GM19438 (cell line): ENCODE measurements around the gene SSRP1.
A peak's percentile ranks its signal among the peaks of the same experiment; 100 is the strongest.
"Not testable (repeated sequence)": the region's sequence is repeated elsewhere in the genome, so short reads cannot be mapped to it uniquely, and the experiment has no call there.

Experiments used
- ATAC-seq: cut with Tn5 transposase; IDR thresholded peaks from one replicate; pipeline ENCODE4 v1.9.1; 2021; ENCODE audit warnings: low read depth; ENCODE audit not compliant: unreplicated experiment

SSRP1 gene, protein sequence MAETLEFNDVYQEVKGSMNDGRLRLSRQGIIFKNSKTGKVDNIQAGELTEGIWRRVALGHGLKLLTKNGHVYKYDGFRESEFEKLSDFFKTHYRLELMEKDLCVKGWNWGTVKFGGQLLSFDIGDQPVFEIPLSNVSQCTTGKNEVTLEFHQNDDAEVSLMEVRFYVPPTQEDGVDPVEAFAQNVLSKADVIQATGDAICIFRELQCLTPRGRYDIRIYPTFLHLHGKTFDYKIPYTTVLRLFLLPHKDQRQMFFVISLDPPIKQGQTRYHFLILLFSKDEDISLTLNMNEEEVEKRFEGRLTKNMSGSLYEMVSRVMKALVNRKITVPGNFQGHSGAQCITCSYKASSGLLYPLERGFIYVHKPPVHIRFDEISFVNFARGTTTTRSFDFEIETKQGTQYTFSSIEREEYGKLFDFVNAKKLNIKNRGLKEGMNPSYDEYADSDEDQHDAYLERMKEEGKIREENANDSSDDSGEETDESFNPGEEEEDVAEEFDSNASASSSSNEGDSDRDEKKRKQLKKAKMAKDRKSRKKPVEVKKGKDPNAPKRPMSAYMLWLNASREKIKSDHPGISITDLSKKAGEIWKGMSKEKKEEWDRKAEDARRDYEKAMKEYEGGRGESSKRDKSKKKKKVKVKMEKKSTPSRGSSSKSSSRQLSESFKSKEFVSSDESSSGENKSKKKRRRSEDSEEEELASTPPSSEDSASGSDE

DNA sequence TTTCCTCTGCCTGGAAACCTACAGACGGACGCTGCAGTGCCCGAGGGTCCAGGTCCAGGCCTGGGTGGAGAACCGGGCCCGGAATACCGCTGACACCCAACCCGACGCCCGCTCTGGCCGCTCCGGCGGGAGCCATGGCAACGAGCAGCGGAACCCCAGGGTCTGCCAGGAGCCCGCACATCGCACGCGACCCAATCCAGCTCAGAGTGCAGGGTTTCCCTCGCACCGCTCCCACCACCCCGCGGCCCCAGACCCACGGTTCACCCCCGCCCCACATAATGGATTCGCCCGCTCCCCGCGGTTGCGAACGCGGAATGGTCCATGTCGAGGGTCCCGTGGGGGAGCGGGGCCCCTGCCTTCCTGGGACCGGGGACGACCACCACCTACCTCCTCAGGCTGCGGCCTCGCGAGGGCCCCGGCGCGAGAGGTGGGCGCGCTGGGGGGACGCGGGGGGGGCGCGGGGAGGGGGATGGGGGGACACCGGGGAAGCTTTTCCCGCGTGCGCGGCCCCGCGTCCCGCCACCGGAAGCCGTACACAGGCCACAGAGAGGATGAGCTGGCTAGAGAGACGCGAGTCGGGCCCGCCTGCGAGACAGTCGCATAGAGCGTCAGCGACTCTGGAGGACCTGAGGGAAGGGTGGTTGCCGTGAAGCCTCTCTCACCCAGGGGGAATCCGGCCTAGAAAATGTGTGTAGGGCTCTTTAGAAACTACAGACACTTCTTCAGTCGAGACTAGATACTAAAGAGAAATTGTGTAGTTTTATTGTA, at the start of gene SSRP1:
Gene SSRP1 (minus strand): TSS at position 550 of the 768 bp plus-strand sequence. CDS start 771 bp downstream, outside the sequence.
- peak; percentile 99 for ATAC-seq

DNA sequence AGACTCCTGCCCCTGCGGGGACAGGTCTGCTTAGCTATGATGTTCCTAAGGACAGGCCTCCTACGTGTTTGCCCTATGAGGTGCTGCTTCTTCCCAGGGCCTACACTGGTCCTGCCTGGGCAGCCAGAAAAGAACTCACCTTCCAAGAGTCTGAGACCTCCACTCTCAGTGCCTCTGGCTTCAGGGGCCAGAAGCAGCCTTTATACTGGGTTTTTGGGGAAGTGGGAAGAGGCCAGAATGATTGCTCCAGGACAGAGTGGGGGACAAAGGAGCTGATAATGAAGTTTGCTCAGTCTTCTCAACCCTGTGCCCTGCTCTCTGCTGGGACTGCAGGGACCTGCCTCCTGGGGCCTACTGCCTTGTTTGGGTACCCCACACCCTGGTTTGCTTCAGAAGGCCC, 45.3 kb upstream of the SSRP1 start, which contains the start of gene PRG3:
Gene PRG3 (minus strand): TSS at position 176 of the 400 bp plus-strand sequence. CDS start 442 bp downstream, outside the sequence.
- ATAC-seq: no peak

DNA sequence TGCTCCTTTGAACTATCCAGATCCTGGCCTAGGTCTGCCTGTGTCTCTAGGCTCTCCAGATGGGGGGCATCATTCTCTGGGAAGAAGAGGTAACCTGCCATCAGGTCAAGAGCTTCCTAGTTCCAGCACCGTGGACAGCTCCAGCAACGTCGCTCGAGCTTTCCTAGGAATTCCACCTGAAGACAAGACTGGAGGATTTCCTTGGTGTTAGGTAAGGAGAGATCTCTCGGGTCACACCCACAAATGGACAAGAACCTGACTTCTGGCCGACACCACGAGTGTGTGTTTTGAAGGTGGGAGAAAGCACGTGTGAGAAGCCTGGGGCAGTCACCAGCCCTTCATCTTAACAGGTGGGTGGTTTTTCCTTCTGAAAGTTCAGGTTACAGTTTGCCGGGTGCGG, 44.0 kb upstream of the SSRP1 start:
- no peak for ATAC-seq

DNA sequence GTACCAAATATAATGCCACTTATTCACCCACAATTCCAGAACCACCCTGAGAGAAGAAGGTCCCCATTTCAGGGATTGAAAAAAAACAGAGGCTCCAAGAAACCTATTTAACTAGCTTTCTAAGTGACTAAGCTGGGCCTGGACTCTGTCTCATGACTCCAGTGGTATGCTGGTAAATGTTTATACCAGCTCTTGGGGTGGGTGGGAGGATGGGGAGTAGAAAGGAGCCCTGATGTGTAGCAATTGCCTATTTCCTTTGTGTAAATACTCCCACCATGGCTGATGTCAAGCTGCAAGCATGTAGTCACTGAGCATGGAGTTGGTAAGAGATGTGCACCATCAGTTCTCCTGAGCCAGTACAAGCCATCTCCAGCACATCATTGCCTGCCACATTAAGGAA, 42.5 kb upstream of the SSRP1 start:
- no peak for ATAC-seq

DNA sequence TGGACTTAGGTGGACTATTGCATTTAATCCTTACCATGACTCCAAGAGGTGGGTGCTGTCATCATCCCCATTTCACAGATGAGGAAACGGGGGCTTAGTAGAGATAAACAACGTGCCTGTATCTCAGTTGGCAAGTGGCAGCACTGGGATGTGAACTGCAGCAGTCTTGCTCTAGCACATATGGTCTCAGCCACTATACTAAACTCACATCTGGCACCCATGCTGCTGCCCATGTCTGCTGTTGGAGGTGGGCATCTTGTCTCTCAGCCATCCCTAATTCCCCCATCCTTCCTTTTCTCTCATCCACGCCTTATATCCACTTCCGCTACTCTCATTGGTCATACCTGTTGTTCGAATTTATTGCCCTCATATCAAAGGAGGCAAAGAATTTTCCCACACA, 41.4 kb upstream of the SSRP1 start:
- ATAC-seq: no peak

DNA sequence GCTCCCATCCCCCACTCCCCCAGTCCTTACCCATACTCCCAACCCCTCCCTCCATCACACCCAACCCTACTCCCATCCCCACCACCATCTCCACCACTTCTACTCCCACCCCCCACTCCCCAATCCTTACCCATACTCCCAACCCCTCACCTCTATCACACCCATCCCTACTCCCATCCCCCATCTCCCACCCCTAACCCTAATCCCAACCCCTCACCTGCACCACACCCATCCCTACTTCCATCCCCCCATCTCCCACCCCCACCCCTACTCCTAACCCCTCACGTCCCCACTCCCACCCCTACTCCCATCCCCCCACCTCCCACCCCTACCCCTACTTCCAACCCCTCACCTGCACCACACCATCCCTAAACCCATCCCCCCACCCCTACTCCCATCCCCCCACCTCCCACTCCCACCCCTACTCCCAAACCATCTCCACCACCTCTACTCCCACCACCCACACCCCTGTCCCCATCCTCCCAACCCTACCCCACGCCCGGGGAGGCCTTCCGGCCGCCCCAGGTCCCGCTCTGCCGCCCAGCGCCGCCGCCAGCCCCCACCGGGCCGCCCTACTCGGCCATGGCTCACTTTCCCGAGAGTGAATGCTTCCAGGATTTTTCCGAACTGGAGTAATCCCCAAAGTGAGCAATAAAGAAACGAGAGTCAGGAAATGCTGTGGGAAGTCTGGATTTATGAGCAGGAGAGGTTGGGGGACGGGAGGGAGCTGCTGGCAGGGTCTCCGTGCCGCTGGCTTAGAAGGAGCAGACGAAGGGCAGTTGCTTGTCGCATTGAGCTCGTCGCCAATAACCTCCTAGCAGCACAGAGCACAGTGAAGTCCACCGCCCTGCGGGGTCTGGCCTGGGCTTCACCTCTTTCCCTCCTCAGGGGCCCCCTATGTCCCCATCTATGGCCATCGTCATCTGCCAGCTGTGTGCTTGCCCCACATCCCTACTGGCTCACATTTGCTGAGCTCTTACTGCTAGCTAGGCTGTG, 40.7 kb upstream of the SSRP1 start:
- ATAC-seq: no peak

DNA sequence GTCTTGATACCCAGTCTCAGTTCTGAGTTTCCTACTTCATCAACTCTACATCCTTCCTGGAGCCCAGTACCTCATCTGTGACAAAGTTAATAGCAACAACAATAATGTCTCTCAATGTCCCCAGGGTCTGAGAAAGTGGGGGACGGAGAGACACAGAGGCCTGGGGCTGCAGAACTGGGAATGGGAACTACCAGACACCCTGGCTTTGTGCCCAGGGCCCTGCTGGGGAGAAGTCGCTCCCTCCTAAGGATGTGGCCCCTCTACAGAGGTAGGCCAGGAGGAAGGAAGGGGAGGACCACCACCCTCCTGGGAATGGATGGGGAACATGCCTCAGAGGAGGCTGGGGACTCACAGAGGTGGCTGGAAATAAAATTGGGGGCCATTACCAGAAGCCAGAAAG, 39.8 kb upstream of the SSRP1 start:
- ATAC-seq: no peak

DNA sequence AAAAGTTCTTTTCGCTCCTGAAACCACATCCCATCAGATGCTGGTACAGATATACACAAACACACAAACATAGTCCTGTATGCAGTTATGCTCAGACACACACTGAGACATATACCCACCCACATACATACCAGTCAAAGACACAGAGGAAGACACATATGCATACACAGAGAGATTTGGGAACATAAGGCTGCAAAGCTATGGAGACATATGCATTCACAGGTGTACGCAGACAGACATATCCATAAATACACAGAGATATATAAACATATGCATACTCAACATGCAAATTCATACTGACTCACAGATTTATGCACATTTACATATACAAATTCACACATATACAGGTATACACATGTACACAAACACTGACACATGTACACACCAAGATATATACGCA, 39.3 kb upstream of the SSRP1 start:
- no peak for ATAC-seq

DNA sequence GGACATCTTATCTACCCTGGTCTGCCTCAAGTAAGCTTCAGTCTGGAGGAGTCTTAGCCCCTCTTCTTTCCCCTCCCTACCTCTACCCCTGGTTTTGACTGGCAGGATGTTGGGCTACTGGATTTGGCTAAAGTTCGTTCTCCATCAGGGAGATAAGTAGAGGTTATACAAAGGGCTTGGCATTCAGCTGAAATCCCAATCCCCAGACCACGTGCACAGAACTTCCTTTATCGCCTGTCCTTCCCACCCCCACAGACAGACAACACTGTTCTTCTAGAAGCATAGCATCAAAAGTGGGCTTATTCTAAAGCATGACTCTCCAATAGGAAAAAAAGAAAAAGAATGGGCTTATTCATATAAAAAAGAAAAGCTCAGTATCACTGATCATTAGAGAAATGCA, 37.5 kb upstream of the SSRP1 start:
- ATAC-seq: no peak

DNA sequence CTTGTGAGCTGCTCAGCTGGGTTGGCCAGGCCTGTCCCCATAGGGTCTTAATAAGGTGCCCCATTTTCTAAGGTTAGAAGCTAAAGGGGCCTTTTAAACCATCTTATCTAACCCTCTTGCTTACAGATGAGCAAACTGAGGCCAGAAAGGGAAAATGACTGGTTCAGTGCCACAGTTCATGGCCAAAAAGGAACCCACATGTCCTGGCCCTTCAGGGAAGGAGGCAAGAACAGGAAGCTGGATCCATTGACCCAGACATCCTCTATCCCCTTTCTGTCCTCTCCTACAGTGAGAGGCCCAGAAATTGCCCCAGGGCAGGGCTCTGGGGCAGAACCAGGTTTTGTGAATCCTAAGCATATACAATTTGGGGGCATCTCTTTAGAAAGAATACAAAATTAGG, 35.2 kb upstream of the SSRP1 start:
- ATAC-seq: no peak

DNA sequence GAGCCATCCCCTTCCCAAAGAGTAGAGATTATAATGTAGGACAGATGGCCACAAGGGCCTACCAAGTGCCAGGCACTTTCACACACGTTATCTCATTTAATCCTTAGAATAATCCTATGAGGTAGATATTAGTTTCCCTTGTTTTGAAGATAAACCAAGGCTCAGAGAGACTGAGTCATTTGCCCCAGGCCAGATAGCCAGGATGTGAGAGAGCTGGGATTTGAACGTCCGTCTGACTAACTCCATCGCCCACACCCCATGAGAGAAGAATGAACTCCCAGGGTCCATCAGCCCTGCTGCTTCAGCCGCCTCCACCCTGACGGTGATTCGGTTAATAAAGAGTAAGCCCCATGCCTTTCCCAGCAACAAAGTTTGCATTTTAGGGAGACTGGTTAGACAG, 34.6 kb upstream of the SSRP1 start:
- no peak for ATAC-seq

DNA sequence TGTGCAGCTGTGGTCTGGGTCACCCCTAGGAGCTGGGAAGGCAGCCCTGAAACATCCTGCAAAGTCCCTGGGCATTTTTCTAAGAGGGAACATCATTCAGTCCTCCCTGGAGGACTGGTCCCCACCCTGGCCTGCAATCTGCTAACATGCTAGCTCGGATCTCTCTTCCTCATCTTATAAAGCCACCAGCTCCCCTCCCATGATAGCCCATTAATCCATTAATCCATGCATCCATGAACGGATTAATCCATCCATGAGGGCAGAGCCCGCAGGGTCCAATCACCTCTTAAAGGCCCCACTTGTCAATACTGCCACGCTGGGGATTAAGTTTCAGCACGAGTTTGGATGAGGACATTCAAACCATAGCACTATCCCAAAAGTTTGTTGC, 33.1 kb upstream of the SSRP1 start:
- ATAC-seq: no peak

DNA sequence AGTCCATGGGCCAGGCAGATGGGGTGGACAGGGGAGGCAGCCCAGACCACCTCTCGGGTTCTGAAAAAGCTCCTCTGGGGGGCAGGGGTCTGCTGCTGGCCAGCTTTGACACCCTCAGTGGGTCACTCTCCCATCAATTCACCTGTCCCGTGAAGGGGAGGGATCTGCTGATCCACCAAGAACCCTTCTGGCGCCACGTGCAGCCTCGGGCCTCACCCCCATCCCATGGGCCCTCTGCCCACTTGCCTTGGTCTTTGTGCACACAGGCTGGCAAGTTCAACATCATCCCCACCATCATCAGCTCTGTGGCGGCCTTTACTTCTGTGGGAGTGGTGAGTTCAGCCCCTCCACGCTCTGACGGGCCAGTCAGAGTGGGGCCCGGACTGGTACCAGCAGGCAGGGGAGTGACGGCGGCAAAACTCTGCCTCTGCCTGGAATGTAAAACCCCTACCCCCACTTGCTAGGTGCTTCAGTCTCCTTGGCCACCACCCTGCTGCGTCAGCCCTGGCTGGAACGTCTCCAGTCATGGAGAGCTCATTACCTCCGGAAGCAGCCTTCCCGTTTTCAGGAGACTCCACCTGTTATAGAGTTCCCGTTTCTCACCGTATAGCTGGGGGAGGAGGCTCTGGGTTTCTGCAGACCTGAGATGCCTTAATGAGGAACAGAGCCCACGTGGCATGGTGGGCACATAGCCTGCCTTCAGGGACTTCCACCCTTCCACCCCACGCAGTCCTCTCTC, 32.6 kb upstream of the SSRP1 start:
- no peak for ATAC-seq

DNA sequence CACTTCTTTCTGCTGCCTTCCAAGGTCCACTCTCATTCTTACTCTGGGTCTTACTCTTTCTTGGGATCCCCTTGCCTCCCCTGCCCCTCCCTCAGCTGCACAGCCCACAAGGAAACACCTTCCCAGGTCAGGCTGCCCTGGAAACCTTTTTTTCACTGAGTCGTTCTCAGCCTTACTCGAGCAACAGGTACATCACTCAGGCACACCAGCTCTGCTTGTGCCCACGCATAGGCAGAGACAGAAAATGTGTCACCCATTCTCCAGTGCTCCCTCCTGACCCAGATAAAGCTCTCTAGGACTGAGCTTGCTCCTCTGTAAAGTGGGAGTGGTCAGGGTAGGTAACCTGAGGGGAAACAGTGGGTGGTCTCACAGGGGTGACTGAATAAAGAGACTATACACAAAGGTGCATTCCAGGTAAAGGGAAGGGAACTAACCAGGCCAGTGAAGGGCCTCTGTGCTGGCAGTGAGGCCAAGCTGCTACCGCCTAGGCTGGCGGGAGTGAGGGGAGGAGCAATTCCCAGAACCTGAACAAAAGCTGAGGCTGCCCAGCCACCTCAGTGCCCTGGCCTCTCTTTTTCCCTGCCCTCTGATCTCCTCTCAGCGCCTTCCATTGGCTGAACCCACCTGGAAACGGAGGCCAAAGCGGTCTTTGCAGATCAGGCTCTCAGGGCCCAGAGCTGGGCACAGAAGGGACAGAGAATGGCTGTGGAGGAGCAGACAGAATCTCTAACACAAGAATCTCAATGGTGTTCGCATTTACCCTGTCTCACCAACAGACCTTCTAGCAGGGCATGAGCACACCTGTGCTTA, 29.4 kb upstream of the SSRP1 start:
- ATAC-seq: no peak

DNA sequence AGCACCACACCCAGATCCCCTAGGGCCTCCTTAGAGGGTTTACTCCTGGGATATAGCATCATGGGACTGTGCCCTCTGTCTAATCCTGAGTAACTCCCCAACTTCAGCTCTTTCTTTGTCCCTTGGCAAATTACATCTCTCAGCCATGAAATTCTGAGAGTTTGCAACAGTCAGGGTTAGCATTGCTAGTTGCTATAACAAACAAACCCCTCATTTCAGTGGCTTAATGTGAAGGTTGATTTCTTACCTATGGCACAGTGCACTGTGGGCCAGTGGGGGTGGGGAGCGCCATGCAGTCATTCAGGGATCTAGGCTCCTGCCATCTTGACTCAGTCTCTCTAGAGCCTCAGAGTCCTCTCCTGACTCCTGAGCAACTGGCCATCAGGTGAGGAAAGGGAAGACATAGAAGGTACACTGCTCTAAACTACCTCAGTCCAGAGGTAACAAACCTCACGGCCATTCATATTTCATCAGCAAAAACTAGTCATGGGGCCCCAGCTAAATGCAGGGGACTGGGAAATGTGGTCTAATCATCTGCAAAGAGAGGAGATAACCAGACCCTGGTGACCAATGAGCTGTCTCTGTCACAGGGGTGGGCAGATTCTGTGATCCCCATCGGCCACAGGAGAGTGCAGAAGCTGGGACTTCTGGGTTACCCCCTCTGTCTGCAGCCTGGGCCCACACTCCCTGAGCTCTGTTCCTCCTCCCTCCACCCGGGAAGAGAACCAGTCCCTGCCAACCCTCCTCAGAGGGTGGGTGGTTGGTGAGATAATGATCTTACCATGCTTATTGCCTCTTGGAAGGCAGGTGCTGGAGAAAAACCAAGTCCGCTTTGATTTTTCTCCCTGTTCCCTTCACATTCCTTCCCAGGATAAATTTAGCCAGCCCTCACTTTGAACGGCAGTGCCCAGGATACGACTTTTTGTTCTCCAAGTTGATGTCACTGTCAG, 27.7 kb upstream of the SSRP1 start:
- no peak for ATAC-seq

DNA sequence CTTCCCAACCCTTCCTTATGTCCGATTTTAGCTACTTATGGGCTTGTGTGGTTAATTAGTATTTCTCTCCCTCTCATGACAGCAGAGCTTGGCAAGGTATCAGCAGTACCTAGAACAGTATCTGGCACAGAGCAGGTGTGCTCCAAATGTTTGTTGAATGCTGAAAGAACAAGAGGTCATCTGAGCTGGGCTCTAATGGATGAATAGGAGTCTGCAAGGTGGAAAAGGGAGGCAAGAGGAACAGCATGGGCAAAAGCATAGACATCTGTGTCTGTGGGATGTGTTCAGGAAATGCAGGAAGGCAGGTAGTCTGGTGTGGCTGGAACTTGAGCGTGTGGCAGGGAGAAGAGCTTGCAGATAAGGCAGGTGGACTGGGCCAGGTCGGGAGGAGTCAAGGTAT, 26.2 kb upstream of the SSRP1 start:
- no peak for ATAC-seq

DNA sequence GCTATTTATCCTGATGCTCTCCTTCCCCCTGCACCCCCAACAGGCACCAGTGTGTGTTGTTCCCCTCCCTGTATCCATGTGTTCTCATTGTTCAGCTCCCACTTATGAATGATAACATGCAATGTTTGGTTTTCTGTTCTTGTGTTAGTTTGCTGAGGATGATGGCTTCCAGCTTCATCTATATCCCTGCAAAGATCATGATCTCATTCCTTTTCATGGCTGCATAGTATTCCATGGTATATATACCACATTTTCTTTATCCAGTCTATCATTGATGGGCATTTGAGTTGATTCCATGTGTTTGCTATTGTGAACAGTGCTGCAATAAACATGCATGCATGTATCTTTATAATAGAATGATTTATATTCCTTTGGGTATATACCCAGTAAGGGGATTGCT, 25.7 kb upstream of the SSRP1 start:
- ATAC-seq: not testable (repeated sequence)
